KBM-7 (cell line): ENCODE results near the gene PDPK1.
"Not testable (repeated sequence)": the region's sequence is repeated elsewhere in the genome, so short reads cannot be mapped to it uniquely, and the experiment has no call there.

Source experiments
- DNase-seq: peaks from one replicate; pipeline ENCODE4 v3.0.0-alpha.2; 2015
- in situ Hi-C: fragments of 300-500 bp; cut with MboI; formaldehyde crosslinking; loops from 2 replicates; pipeline ENCODE4 v1.14.3; 2020; ENCODE audit warnings: low sequenced_read_pairs, low pct_unique_long_range_greater_than_20kb, mixed read lengths

Gene PDPK1

DNA sequence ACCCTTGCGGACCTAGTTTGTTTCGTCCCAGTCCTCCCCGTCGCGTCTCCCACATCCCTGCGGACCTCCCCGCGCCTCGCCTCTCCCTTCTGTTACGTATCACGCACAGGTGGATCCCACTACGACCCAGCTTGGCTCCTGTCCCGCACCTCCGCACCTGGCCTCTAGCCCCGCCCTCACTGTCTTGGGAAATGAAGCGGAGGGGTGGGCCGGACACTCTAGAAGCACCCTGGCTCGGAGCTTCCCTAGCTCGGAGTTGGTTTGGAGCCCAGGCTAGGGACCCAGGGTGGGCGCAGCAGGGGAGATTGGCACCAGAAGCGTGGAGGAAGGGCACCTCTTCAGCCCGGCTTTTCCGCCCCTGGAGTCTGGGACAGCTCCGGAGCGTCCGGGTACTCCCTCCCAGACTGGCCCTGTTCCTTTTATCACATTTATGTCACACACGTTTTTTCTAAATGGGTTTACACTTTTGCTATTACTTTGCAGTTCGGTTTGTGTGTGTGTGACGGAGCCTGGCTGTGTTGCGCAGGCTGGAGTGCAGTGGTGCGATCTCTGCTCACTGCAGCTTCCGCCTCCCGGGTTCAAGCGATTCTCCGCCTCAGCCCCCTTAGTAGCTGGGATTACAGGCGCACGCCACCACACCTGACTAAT is 5.2 kb upstream of the PDPK1 start:
- peak; percentile 75 for DNase-seq
- in situ Hi-C loops = no loop called here

DNA sequence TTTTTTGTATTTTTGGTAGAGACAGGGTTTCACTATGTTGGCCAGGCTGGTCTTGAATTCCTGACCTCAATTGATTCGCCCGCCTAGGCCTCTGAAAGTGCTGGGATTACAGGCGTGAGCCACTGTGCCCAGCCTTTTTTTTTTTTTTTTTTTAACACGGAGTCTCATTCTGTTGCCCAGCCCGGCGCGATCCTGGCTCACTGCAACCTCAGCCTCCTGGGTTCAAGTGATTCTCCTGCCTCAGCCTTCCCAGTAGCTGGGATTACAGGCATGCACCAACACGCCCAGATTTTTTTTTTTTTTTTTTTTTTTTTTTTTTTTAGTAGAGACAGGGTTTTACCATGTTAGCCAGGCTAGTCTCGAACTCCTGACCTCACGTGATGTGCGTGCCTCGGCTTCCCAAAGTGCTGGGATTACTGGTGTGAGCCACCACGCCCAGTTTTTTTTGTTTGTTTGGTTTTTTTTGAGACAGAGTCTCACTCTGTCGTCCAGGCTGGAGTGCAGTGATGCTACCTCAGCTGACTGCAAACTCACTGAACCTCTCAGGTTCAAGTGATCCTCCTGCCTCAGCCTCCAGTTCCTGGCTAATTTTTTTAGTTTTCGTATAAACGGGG is 4.6 kb upstream of the PDPK1 start:
- in situ Hi-C loops, DNase-seq: not testable (repeated sequence)

DNA sequence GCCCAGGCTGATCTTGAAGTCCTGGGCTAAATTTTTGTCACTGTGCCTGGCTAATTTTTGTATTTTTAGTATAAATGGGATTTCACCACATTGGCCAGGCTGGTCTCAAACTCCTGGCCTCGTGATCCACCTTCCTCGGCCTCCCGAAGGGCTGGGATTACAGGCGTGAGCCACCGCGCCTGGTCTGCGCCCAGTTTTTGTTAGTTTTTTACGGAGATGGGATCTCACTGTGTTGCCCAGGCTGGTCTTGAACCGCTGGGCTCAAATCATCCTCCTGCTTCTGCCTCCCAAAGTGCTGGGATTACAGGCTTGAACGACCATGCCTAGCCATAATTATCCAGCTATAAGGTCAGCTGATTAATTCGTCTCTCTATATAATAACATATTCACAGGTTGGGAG is 3.9 kb upstream of the PDPK1 start:
- DNase-seq = no peak
- in situ Hi-C loops = no loop called here

DNA sequence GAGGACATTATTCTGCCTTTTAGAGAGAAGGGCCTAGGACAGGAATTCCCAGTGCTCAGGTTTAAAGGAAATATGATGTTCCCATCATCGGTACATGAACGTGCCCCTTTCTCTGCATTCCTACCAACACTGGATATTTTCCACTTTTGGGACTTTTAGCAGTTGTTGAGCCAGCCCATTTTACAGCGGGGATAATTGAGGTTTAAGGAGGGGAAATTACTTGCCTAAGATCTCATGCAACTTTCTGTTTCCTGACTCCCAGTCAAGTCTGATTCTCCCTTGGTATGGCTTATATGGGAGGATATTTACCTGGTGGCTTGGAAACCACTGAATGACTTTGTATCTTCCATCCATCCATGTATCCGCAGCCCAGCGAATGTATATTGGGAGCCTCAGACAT is 3.5 kb upstream of the PDPK1 start:
- DNase-seq, in situ Hi-C loops: not testable (repeated sequence)

DNA sequence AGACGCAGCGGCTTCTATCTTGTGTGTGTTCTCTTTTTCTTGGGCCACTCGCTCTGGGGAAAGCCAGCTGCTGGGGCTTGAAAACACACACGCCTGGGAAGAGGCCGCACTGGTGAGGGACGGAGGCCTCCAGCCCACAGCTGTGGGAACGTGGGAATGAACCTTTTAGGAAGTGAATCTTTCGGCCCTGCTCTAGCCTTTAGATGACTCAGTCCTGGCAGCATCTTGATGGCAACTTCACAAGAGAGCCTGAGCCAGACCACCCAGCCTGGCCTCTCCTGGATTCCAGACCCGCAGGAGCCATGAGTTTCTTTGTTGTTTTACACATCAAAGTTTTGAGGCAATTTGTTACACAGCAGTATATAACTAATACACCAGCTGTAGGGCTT is 2.2 kb upstream of the PDPK1 start:
- in situ Hi-C loops = no loop called here
- DNase-seq = no peak

DNA sequence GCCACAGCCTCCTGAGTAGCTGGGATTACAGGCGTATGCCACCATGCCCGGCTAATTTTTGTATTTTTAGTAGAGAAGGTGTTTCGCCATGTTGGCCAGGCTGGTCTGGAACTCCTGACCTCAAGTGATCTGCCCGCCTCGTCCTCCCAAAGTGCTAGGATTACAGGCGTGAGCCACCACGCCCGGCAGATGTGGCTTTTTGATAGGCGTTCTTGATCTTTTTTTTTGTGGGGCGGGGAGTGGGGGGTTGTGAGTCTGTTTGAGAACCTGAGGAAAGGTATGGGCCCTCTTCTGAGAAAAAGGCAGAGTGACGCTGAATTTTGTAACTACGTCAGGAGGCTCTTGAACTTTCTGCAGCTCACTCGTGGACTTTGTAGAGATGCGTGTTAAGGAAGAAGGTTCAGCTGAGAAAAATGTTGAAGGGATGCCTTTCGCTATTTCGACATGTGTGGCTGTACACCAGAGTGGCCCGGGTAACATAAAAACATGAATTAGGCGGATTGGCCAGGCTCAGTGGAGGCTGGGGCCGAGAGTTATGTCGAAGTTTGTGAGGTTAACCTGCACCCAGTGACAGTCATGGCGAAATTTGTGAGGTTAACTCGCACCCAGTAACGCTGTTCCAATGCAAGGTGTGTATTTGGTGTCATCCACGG is 1.5 kb downstream of the PDPK1 start:
- in situ Hi-C loops = not testable (repeated sequence)

DNA sequence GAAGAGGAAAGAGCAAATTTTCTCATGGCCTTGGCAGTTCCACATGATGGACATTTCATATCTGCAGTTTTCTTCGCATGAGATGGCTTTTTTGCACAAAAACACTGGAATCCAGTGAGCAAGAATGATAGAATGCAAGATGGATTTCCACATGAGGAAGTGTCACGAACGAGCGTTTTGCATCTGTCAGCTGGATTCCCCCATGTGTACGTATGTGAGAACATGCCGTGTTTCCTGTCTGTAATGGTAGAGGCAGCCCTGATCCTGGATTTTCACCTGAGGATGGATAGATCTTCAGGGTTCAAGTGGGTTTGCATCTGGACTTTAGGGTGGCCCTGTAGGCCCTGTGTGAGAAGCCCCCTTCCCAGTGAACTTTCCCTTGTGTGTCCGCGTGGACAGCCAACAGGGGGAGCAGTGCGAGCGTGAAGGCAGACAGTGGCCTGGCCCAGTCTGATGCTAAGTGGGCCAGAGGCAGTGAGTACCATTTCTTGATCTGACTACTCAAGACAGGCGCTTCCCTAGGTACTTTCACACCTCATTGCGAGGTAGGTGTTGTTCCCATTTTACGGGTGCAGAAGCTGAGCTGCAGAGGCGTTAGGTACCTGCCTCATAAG is 2.1 kb downstream of the PDPK1 start:
- in situ Hi-C loops, DNase-seq: not testable (repeated sequence)

More for the DNA sequence above, 1.5 kb downstream of the PDPK1 start:
- not testable (repeated sequence) for DNase-seq

DNA sequence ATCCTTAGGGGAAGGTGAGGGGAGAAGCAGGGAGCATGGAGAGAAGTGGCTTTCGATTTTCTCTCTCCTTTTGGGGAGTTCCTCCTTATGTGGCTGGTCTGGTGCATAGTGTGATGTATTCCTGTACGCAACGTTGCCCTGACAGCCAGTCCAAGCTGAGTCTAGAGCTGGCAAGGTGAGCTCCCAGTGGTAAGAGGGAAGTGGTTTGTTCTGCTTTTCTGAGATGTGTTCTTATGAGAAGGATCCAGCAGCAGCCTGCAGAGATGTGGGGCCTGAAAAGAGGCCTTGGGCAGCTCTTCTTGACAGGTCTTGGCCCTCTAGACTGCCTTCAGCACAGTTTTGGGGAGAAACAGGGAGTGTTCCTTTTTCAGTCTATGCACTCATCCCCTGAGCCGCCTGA is 3.1 kb downstream of the PDPK1 start:
- DNase-seq = peak; percentile 65
- in situ Hi-C loops = not testable (repeated sequence)

DNA sequence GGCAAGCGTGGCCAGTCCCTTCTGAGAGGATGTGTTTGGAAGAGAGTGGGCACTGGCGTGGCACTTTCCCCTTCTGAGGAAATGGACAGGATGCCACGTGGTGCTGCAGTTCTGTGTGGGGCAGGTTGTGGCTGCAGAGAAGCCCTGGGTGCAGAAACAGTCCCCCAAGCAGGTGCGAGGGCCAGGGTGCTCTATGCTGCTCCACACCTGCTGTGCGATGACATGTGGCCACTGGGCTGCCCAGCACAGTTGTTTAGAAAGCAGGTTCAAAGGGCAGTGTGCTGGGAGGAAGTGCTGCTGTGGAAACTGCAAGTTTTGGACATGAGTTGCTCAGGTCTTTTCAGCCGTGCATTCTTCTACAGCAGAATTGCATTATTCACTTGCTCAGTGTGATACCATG is 3.6 kb downstream of the PDPK1 start:
- DNase-seq, in situ Hi-C loops: not testable (repeated sequence)

DNA sequence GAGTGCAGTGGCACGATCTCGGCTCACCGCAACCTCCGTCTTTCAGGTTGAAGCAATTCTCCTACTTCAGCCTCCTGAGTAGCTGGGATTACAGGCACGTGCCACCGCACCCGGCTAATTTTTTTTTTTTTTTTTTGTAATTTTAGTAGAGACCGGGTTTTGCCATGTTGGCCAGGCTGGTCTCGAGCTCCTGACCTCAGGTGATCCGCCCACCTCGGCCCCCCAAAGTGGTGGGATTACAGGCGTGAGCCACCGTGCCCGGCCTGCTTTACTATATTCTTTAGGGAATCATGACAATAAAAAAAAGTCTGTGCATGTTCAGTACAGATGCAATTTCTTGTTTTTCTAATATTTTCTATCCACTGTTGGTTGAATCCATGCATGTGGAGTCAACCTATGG is 6.0 kb downstream of the PDPK1 start:
- in situ Hi-C loops, DNase-seq: not testable (repeated sequence)

DNA sequence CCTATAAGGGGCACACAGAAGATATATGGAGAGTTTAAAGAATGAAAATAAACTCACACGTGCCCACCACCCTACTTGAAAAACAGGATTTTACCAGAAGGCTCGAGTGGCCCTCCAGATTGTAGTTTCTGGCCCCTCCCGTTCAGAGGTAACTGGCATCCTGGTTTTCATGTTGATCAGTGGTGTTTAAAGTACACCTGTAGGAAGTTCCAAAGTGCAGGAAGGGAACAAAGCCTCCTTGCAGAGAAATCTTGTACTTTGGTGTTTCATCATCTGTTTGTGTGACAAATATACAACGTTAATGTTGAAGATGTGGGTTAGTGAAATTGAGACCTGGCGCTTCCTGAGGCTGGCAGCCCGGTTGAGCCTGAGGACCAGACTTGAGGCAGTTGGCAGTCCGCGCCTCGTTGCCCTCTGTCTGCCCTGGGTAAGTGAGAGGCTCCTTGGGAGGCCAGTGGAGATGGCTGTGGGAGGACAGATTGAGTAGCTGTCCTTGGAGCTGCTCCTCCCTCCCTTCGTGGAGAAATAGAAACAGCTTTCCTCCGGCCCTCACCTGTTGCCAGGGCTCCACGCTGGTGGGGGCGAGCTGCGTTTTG is 12.6 kb downstream of the PDPK1 start:
- in situ Hi-C loops, DNase-seq: not testable (repeated sequence)

DNA sequence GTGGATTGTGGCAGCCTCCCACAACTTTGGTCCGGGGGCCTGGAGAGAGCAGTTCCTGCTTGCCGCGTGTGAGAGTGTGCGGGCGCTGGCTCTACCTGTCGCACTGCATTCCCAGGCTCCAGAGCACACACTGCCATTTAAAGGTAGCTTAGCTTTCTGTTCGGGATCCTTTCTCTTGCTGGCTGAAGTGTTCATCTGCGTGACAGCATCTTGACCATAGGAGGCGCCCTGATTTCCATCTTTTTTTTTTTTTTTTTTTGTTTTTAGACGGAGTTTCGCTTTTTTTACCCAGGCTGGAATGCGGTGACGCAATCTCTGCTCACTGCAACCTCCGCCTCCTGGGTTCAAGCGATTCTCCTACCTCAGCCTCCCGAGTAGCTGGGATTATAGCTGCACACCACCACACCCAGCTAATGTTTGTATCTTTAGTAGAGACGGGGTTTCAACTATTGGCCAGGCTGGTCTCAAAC is 13.6 kb downstream of the PDPK1 start:
- DNase-seq, in situ Hi-C loops: not testable (repeated sequence)

DNA sequence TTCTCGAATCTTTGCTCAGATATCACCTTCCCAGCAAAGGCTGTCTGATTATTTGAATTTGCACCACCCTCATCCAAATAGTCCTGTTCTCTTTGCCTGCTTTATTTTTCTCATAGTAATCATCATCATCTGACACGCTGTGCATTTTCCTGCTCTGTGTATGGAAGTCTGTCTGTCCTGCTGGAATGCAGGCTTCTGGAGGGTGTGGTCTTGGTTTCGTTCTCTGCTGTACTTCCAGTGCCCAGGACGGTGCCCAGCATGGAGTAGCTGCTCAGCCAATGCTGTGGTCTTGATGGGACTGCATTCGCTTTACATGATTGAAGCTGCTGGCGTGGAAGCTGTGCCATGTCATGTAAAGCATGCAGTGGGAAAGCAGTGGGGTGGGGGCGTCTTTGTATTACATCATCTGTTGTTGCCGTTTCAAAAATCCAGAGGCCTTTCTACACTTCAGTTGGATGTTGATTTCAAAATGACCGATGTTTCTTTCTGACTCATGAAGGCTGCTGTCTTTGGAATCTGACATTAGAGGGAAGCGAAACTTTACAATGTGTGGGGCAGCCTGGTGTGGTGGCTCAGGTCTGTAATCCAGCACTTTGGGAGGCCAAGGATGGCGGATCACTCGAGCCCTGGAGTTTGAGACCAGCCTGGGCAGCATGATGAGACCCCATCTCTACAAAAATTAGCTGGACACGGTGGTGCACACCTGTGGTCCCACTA is 17.0 kb downstream of the PDPK1 start:
- in situ Hi-C loops, DNase-seq: not testable (repeated sequence)

DNA sequence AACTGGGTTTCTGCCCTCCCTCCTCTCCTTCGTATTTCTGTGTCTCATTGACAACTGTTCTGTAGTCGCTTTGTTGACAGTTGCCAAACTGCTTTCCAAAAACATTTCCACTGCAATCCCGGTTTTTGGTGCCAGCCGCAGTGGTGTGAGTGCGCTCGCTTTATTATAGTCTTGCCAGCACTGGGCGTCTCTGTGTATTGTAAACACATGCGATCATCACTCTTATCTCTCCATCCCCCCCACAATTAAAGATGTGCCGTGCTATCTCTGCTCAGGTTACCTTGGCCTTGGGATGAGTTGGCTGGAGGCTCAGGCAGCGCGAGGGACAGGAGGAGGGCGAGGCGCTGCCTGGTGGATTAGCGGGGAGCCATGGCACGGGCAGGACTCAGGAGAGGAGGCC is 19.3 kb downstream of the PDPK1 start:
- DNase-seq, in situ Hi-C loops: not testable (repeated sequence)

DNA sequence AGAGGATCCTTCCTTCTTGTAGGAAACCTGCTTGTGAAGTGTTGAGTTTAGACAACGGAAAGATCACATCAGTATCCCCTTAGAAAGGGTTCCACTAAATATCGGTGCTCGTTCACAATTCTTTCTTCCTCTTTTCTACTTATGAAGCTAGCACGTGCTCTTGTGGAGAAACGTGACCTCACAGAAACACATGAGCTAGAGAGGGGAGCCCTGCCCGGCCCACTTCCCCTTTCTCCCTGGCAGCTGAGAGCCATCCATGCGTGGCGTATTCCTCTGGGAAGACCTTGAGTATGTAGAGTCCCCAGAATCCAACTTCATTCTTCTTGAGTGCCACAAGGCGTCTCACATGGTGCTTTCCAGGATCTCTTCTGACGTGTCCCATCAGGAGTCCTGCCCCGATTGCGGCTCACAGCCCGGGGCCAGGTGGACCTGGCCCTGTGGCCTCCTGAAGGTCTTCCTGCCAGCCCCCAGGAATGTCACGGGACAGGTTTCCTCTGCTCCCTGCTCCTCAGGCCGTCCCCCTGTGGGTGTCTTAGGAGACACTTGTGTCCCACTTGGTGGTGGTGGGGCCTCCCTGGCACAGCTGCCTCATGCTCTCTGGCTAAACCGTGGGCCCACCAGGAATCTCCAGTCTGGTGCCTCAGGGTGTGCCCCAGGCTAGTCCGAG is 22.4 kb downstream of the PDPK1 start:
- in situ Hi-C loops, DNase-seq: not testable (repeated sequence)

DNA sequence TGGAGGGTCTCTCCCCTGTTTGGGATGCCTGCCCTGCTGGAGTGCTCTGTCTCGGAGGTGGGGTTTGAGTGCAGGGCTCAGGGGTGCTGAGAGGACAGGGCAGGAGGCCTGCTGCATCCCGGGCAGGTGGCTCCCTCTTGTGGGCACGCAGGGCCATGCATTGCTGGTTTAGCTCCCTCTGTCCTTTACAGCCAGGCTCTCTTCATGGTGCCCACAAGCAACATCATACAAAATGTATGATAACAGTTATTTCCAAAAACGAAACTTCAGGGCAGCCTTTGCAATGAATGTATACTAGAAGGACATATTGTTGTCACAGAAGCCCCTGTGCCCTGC is 22.9 kb downstream of the PDPK1 start:
- in situ Hi-C loops, DNase-seq: not testable (repeated sequence)

DNA sequence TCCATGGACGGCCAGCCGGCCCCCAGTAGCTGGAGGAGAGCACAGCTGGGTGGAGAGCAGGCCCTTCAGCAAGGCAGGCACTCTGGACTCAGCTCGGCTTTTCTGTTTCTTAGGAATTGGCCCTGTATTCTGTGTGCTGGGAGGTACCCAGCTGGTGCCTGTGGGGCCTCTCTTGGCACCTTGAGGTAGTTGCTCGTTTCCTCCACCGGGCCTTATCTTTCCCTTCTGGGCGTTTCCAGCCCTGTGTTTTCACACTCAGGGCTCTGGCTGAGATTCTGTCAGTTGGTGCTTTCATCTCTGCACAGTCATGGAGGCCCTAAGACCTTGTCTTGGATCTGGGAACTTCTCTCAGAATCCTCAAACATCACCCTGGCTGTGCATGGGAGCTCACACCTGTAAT is 29.7 kb downstream of the PDPK1 start:
- DNase-seq, in situ Hi-C loops: not testable (repeated sequence)

DNA sequence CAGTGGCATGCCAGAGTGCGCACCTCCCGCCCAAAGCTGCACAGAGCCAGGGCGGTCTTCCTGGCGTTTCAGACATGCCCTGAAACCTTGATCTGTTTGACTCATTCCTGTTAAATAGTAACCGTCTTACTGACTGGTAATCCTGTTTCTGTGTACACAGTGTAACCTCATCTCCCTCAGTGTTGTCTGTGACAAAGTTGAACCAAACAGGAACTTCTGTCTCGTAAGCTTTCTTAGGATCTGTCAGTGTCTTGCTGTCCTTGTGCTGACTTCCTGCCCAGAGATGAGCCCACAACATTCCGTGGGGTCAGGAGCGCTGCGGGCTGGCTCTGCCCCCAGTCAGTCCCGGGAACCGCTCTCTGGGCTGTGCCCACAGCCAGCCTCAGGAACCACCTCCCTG is 30.8 kb downstream of the PDPK1 start:
- DNase-seq, in situ Hi-C loops: not testable (repeated sequence)
